Tibial nerve (tissue), 4 donors: ENCODE data around the gene VASP. TPM values are rescaled to one million over a fixed set of nuclear protein-coding genes. Genes with fewer than 3 reads are reported as not detected.

Experiments
- DNase-seq, 2 donors: peaks; one replicate each; pipeline ENCODE4 v3.0.0-alpha.2; 2019; ENCODE audit warnings: low spot score in 2 of 2
- H3K27ac ChIP-seq, 4 donors: fragments of 200-600 bp; sonication (generic) in 3 of 4; one replicate each; pipeline ENCODE4 v1.5.1; 2017 to 2019; ENCODE audit warnings: mild to moderate bottlenecking in 1 of 4
- H3K27me3 ChIP-seq, 2 donors: fragments of 200-600 bp; sonication (generic) in 1 of 2; one replicate each; pipeline versions ENCODE4 v1.5.1 to v1.6.0; 2017 to 2019
- H3K36me3 ChIP-seq, 3 donors: fragments of 200-600 bp; sonication (generic); one replicate each; pipeline ENCODE4 v1.5.1; 2018 to 2019
- H3K4me1 ChIP-seq, 4 donors: fragments of 200-600 bp; sonication (generic) in 3 of 4; one replicate each; pipeline ENCODE4 v1.5.1; 2017 to 2019
- H3K4me3 ChIP-seq, 4 donors: fragments of 200-600 bp; sonication (generic) in 3 of 4; one replicate each; pipeline ENCODE4 v1.5.1; 2017 to 2019; ENCODE audit warnings: mild to moderate bottlenecking in 1 of 4, moderate library complexity in 1 of 4
- H3K9me3 ChIP-seq, 4 donors: fragments of 200-600 bp; sonication (generic) in 3 of 4; one replicate each; pipeline ENCODE4 v1.5.1; 2017 to 2019
- CTCF ChIP-seq, 5 experiments: fragments of 200-600 bp in 3 of 5; fragments of 450-650 bp in 2 of 5; sonication (generic) in 3 of 5; IDR thresholded peaks; one replicate each; pipeline ENCODE4 v1.5.1; 2016 to 2019; ENCODE audit warnings: antibody characterized with exemption in 5 of 5, mild to moderate bottlenecking in 3 of 5, moderate library complexity in 2 of 5
- EP300 ChIP-seq, 2 donors: sonication (generic); formaldehyde crosslinking; IDR thresholded peaks; one replicate each; pipeline ENCODE4 v1.6.1; 2017; ENCODE audit warnings: antibody characterized with exemption in 2 of 2, mild to moderate bottlenecking in 1 of 2
- POLR2A ChIP-seq, 2 donors: fragments of 450-650 bp; IDR thresholded peaks; one replicate each; pipeline ENCODE4 v1.6.1; 2017; ENCODE audit warnings: antibody characterized with exemption in 2 of 2, mild to moderate bottlenecking in 2 of 2, moderate library complexity in 2 of 2
- WGBS, 2 donors: methylation state at CpG; one replicate each; pipeline ENCODE4 v1.1.5; 2018; 5-methylcytosine and 5-hydroxymethylcytosine counted together
- total RNA-seq, 4 donors: library from RNA; depleted of rRNA; stranded (reverse); fragments of >200 nt; gene quantifications; one replicate each; pipeline ENCODE4 v1.1.0, GENCODE V29; 2016

The VASP gene
- total RNA-seq, 4 donors from 2014 or later: 39.1 to 74.4 (median 59.2) TPM

GRCh38 chr19:45492137-45492626, 15.1 kb upstream of the VASP start:
- no peak for DNase-seq
- Histone ChIP-seq H3K27ac (peak overlapping the region in 1 of 4 donors; percentile 33), H3K9me3 (no peaks in the 10 kb centered on the region), H3K36me3 (no peaks in the 10 kb centered on the region), H3K4me1 (peaks cover 0 to 29% (median 15%) of the 10 kb centered on the region in 4 donors), H3K4me3 (peak overlapping the region in 3 of 4 donors; percentile 30 to 52 (median 36)), H3K27me3 (peaks cover 0 to 45% of the 10 kb centered on the region in 2 donors)
- WGBS, 2 donors: 80 to 87% methylated on average over 5 of the region's 5 CpGs
- TF ChIP-seq CTCF (IDR thresholded peaks at IDR 0.05): no peak
- TF ChIP-seq POLR2A (IDR thresholded peaks at IDR 0.05): no peak
- no peak for TF ChIP-seq EP300 (IDR thresholded peaks at IDR 0.05)

GRCh38 chr19:45492627-45493470, 14.4 kb upstream of the VASP start:
- Histone ChIP-seq H3K4me3 (peak overlapping the region; percentile 4 to 52 (median 33)), H3K9me3 (no peaks in the 10 kb centered on the region), H3K27me3 (peaks cover 0 to 52% of the 10 kb centered on the region in 2 donors), H3K27ac (peak overlapping the region in 2 of 4 donors; percentile 24 to 33), H3K4me1 (peaks cover 0 to 36% (median 20%) of the 10 kb centered on the region in 4 donors), H3K36me3 (no peaks in the 10 kb centered on the region)
- DNase-seq: no peak
- 8 to 13% methylated on average over 31 of the region's 32 CpGs for WGBS, 2 donors
- no peak for TF ChIP-seq CTCF (IDR thresholded peaks at IDR 0.05)
- TF ChIP-seq POLR2A (IDR thresholded peaks at IDR 0.05): no peak

GRCh38 chr19:45494261-45494916, 12.9 kb upstream of the VASP start:
- Histone ChIP-seq H3K4me1 (peaks cover 0 to 52% (median 30%) of the 10 kb centered on the region in 4 donors), H3K9me3 (no peaks in the 10 kb centered on the region)
- 94% methylated on average over 34 to 38 of the region's 39 CpGs for WGBS, 2 donors

GRCh38 chr19:45495178-45495577, 12.1 kb upstream of the VASP start:
- Histone ChIP-seq H3K27ac (no peak overlapping the region), H3K27me3 (peaks cover 0 to 74% of the 10 kb centered on the region in 2 donors), H3K9me3 (no peaks in the 10 kb centered on the region), H3K4me3 (no peak overlapping the region), H3K36me3 (no peaks in the 10 kb centered on the region), H3K4me1 (peaks cover 0 to 56% (median 32%) of the 10 kb centered on the region in 4 donors)
- 80 to 84% methylated on average over 5 of the region's 5 CpGs for WGBS, 2 donors
- DNase-seq: no peak
- TF ChIP-seq POLR2A (IDR thresholded peaks at IDR 0.05) (no peak), EP300 (IDR thresholded peaks at IDR 0.05) (no peak), CTCF (IDR thresholded peaks at IDR 0.05) (no peak)

More at GRCh38 chr19:45494261-45494916, 12.9 kb upstream of the VASP start:
- Histone ChIP-seq H3K36me3 (no peaks in the 10 kb centered on the region), H3K27me3 (peaks cover 0 to 66% of the 10 kb centered on the region in 2 donors), H3K4me3 (no peak overlapping the region), H3K27ac (no peak overlapping the region)
- no peak for TF ChIP-seq EP300 (IDR thresholded peaks at IDR 0.05)
- no peak for DNase-seq

GRCh38 chr19:45496349-45496953, 10.8 kb upstream of the VASP start:
- Histone ChIP-seq H3K36me3 (no peaks in the 10 kb centered on the region), H3K9me3 (no peaks in the 10 kb centered on the region), H3K4me1 (peaks cover 0 to 56% (median 32%) of the 10 kb centered on the region in 4 donors), H3K27me3 (peaks cover 0 to 87% of the 10 kb centered on the region in 2 donors), H3K4me3 (peak overlapping the region; percentile 23 to 79 (median 55)), H3K27ac (peak overlapping the region in 1 of 4 donors; percentile 36)
- DNase-seq: no peak
- TF ChIP-seq POLR2A (IDR thresholded peaks at IDR 0.05) (no peak), EP300 (IDR thresholded peaks at IDR 0.05) (no peak), CTCF (IDR thresholded peaks at IDR 0.05) (no peak)
- 1 to 2% methylated on average over 21 to 24 of the region's 54 CpGs for WGBS, 2 donors
